ENCODE data around the gene NR1D1.

Gene NR1D1

DNA sequence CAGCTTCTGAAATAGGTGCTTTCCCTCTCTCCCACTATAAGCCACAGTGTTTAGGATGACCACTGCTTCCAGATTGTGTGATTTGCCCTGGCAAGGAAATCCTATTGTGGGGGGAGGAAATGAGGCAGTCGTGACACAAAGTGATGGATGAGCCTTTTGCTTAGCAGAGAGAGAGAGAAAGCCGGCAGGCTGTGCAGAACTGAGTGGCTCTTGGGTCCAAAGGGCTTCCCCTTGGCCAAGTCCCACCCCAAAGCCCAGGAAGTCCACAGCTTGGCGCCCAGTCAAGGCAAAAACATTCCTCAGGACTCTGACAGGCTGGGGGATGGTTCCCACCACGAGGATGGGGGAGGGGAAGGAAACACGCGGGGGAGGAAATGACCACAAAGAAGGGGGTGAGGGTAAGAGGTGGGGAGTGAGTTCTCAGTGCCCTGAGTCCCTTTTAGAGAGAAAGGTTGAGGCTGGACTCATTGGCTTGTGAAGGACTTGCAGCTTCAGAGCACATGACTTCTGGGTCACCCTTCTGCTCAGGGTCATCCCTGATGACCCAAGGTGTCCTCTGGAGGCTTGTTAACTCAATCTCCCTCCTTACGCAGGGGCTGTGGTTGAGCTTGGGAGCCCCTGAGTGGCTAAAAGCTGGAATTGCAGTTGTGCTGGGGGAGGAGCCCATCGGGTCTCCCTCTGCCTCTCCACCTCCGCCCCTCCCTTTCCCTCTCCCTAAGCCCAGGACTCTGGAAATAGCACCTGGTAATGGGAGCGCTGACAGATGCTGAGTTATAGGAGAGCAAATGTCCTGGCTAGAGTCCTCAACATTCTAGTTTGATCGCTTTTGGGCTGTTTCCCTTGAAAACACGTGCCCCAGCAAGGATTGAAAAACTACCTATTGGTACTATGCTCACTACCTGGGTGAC is 11.1 kb upstream of the NR1D1 start:
- FAIRE-seq = no peak

DNA sequence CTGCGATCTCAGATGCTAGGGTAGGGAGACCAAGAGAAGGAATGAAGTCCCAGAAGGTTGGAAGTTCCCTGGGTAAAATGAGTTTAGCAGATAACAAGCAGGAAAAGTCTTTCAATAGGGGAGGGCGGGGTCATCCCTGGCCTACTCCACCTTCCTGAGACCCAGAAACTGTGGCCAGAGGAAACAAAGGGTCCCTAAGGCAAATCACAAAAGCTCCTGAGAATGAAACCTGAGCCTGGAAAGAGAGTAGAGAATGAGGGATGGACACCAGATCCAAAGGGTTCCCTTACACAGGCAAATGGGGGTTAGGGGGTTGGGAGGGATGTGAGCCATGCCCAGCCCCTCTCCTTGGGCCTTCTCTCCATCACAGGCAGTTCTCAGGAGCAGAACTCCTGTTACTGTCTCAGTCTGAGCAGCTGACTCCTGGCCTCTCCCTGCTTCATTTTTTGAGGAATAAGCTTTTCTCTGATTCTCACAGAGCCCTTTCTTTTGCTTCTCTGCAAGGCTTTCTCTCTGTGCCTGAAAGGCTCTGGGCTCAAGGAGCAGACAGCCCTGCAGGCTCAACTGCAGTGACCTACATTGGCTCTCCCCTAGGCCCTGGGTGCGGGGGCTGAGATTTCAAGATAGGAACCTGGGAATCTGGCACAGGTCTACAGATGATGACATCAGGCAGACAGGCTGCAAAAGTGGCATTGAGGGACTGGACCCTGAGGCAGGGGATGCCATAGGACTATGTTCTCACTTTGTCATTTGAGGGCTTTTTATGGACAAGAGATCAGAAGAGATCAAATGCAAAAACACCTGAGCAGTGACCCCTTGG is 9.8 kb upstream of the NR1D1 start:
- FAIRE-seq = no peak

DNA sequence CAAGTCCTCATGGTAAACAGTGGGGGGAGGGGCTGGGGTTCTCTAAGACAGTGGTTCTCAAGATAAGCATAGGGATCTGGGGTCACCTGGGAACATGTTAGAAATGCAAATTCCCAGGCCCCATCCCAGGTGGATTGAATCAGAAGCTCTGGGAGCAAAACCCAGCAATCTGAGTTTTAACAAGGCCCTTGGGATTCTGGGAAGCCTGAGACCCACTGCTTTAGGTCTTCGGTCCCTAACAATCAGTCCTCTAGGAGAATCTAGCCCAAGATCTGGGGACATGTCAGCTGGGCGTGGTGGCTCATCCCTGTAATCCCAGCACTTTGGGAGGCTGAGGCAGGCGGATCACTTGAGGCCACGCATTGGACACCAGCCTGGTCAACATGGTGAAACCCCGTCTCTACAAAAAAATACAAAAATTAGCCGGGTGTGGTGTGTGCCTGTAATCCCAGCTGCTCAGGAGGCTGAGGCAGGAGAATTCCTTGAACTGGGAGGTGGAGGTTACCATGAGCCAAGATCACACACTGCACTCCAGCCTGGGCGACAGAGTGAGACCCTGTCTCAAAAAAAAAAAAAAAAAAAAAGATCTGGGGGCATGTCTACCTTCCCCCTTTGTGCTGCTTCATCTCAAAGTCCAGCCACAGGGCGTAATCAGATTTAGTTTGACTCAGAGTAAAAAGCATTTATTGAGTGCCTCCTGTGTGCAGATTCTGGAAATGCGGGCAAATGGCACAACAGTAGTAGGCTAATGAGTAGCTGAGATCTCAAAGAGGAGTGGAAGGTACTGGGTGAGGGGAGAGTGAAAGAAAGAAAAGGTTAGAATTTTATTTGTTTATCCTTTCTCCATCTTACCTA is 8.8 kb upstream of the NR1D1 start:
- no peak for FAIRE-seq

DNA sequence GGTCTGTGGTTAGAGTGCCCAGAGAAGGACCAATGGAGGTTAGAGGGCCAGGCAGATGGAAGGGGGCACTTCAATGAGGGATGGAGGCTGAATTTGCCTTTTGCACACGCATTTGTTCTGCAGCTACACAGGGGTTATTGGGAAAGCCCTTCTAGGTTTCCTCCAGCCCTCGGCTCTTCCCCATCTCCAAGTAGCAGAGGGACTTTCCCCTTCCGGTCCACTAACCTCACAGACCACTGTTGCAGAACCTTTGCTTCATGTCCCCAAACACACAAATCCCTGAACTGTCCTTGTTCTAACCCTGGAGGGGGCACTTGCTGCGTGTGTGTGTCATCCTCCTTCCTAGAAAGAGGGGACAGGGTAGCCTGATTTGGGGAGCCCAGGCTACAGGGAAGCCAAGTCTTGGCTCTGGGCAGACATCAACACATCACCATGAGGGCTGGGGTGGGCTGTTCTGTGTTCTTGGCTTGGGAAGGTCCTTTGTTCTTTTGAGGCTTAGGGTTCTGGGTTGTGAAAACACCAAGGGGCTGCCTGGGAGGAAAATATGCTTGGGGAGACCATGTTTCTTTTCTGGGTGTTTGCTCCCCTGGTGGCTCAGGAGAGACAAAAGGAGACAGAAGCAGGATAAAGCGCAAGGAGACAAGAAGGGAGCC is 7.3 kb upstream of the NR1D1 start:
- FAIRE-seq = no peak

DNA sequence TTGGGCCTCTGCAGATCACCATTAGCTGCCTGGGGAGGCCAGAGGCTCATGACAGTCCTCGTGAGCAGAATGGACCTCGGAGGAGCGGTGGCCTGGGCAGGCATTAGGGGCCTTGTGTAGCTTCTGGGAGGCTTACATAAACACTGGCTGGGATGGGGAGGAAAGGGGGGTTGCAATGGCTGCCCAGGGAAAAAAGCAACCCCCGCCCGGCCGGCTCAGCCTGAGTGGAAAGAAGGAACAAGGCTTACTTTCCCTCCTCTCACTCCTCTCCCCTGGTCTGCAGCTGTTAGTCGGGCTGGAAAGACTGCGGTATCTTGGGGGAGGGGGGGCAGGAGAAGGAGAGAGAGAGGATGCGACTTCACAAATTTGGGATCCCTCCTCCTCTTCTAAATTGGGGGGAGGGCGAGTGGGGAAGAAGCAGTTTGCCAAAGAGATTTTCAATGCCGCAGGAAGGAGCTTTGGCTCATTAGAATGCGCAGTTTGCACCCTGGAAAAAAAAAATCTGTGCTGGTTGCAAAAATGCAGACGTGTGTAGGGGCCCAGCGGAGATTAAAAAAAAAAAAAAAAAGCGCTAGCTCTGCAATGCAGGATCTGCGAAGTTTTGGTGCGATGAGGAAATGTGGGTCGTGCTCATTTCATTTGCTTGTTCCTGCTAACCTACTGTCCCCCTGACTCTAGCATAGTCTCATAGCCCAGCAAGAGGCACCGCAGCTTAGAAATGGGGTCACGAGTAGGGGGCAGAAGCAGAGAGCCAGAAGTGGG is 6.6 kb upstream of the NR1D1 start:
- no peak for FAIRE-seq

DNA sequence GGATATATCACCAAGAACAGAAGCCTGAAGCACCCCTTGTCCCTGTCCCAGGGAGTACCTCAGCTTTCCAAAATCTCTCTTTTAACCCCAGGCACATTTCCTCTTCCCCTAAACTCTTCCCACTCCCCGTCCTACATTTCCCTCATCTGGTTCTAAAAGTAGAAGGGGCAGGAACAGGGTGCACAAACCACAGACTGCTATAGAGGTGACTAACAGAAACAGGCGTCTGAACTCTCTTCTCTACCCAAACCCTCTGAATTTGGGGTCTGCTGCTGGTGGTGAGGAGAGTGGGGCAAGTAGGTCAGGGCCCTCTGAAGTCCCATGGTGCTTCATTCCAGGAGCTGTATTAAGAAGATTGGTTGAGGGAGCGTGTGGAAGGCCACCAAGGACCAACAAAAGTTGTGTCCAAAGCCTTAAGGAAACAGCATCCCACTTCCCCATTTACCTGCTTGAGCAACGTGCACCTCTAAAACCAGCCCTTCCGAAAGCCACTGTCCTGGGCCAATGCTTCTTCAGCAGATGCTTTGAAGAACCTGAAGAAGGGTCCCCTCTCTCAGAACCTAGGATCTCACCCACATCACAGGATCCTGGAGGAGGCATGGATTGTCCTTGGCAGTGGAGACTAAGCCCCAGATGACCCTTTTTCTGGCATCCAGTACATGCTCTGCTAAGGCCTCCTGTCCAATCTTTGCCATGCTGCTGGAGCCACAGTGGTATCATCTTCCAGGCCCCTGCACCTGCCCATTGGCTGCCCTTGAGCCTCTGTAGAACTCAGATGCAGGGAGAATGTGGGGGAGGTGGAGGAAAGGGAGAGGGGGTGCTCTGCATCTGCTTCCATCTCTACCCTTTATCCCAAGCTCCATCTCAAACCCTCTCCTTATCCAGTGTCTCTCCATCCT is 5.7 kb upstream of the NR1D1 start:
- no peak for FAIRE-seq

DNA sequence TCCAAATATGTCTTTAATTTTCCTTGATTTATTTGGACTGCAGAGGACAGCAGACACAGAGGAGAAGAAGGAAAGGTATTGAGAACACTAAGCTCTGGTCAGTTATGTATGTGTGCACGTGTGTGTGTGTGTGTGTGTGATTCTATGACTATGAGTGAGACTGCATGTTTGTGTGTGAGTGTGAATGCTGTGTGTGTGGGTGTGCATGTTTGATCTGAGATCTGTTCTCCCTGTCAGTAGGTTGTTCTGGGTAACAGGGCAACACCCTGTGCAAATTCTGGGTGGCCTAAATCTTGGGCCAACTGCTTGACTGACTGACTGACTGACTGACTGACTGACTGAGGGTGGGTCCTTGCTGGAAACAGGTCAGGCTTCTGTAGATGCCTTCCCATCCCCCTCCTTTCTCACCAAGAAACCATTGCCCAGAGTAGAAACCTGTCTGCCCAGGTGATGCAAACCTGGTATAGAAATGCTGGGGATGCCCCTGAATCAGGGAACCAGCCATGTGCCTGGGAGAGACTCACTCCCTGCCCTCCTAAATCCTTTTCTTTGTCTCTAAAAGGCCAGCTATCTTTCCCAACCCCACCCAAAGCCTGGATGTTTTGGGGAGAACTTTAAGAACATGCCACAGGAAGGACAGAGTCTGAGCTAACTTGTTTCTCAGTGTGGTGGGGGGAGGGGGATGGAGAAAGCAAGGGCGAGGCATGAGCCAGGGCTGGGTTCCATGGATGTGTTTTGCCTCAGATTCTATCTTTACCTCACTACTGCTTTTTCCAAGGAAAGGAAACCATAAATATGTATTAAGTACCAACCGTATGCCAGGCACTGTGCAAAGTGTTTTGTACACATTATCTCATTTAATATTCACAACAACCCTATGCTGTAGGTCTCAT is 4.5 kb upstream of the NR1D1 start:
- FAIRE-seq = no peak

DNA sequence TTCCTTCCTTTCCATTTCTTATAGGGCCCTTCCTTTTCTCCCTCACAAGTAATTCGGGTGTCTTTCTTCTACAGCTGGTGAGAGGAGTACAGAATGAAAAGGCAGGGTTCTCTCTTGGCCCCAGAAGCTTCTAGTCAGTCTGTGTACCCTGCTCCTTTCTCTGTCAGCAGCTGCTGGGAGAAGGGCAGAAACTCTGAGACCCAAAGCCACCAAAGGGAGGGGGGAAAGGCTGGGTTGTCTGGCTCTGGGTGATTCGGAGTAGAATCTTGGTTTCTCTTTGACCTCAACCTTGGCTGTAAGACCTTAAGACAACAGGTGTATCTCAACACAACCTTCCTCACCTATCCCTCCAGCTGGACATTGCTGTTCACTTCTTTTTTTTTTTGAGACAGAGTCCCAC is 3.3 kb upstream of the NR1D1 start:
- FAIRE-seq = no peak

DNA sequence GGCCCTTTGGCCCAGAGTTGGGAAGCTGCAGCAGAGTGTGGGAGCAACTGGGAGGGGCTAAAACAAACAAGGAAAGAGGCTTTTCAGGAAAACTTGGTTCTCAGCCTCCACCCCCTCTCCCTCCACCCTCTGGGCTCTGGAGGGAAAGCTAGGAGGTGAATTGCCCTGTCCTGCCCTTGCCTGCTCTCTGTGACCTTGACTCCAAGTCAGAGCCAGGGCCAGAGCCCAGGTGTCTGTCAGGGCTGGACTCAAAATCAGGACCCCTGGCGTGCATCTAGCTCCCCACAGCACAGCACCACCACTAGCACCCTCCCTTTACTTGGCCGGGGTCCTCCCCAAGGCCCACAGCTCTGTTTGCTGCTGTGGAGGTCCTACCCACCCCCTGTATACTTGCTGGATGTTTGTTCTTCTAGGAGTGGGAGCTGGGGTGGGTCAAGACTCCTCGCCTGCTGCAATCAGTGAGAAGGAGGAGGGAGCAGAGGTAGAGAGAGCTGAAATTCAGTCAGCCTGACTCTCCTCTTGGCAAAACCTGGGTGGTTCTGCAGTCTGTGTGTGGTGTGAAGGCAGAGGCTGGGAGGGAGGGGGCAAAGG is 2.8 kb upstream of the NR1D1 start:
- FAIRE-seq = no peak

DNA sequence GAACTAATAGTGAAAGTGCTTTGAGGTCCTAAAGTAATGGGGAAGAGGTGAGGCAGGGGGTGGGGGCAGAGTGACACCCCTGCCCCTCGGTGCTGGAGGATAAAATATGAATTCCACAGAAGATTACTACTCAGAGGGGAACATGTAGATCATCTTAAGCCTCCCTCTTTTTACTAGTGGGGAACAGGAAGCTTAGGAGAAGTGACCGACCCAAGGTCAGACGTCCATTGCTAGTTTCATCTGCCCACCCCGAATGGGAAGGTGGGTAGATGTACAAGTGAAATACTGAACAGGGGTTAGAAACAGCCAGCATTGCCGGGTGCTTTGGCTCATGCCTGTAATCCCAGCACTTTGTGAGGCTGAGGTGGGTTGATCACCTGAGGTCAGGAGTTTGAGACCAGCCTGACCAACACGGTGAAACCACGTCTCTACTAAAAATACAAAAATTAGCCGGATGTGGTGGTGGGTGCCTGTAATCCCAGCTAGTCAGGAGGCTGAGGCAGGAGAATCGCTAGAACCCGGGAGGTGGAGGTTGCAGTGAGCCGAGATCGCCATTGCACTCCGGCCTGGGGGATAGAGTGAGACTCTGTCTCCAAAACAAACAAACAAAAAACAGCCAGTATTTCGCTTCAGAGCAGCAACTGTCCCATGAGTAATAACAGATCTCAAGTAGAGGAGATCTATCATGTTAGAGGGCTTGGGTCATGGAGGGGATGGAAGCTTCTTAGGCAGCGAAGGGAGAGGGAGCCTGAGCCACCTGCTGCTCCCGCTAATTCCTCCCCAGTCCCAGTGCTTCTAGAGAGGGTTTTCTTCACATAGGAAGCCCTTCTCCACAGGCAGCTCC is 1.2 kb upstream of the NR1D1 start:
- no peak for FAIRE-seq

DNA sequence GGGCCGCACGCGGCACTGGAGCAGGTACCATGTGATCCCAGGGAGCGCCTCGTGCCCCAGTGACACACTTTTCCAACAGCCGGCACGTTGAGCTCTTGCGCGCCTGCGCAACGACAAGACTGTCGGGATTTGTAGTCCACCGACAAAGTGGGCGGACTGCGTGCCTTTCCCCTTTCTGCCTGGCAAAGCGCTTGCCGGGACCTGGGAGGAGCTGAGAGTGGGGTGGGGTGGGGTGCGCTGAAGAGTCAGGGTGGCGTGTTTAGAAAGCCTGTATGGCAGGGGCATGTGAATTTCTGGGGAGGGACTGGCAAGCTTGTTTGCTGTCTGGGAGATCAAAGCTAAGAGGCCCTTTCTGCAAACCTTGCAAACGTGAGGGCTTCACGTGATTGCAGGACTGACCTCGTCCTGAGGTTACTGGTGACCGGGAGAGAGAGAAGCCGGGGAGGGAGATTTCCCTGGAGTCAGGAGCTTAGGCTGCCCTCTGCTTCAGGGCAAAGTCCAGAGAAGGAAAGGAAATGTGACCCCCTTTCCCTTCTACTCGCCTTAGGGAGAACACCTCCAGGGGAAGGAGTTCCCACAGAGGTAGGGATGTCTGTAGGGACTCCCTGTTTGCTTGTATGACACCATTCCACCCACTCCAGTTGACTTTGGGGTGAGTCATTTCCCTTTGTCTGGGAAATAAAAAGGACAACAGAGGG is 429 bp upstream of the NR1D1 start:
- peak; percentile 83 for FAIRE-seq

DNA sequence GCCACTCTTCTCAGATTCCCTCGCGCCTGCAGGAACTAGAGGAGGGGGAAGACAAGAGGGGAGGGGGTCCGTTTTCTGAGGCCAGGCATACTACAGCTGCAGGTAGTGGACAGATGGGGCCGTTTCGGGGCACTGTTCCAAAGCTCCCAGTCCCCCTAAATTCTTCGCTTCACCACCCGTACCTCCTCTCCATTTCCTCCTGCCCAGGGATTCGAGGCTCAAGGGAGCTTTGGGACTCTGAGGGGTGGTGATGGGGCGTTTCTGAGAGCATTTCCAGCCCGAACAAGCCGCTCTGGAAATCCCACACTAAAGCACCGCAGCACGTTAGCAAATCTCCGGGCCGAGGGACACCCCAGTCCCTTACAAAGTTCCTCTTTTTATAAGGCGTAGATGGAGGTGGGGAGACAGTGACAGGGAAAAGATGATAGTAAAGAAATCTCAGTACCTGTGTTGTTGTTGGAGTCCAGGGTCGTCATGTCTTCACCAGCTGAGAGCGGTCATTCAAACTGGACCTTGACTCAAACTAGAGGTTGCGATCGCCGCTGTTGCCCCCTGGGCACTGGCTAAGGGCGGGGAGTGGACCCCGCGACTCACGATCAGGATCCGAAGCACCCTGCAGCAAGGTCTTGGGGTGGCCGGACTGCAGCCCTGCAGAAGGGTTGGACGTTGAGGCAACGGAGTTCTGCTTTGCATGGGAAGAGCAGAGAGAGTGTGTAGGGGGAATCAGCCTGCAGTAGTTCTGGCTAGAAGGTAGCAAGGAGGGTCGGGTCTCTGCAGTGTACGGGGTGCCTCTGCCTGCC is 570 bp downstream of the NR1D1 start:
- FAIRE-seq = no peak

DNA sequence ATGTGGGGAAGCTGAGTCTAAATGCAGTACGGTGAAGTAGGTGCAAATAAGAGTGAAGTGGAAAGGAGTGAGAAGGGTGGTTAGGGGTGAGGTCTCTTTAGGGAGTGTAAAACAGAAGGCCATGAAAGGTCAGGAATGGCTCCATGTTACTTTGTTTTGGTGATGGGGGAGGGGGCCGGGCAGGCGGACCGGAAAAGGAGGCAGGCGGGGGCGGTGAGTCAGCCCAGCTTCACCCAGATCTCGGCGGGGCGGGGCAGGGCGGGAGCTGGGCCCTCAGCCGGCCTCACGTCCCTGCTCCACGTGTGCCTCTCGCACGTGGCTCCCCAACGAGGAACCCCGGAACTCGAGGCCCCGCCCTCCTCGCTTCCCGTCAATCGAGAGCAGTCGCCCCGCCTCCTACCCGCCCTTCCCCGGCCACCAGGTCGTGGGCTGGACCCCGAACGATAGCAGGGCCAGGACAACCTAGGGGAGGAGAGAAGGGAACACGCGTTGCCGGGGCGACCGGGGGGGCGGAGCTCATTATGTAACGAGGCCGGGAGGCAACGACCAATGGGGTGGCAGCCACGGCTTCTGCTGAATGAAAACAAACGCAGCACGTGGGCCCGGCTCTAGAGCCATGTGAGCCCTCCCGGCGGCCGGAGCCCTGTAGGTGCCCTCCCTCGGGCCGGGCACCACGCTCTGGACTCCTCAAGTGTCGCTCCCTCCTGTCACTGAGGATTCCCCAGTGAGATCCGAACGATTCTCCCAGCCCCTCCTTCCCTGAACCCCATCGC is 1.4 kb downstream of the NR1D1 start:
- FAIRE-seq = peak; percentile 78

DNA sequence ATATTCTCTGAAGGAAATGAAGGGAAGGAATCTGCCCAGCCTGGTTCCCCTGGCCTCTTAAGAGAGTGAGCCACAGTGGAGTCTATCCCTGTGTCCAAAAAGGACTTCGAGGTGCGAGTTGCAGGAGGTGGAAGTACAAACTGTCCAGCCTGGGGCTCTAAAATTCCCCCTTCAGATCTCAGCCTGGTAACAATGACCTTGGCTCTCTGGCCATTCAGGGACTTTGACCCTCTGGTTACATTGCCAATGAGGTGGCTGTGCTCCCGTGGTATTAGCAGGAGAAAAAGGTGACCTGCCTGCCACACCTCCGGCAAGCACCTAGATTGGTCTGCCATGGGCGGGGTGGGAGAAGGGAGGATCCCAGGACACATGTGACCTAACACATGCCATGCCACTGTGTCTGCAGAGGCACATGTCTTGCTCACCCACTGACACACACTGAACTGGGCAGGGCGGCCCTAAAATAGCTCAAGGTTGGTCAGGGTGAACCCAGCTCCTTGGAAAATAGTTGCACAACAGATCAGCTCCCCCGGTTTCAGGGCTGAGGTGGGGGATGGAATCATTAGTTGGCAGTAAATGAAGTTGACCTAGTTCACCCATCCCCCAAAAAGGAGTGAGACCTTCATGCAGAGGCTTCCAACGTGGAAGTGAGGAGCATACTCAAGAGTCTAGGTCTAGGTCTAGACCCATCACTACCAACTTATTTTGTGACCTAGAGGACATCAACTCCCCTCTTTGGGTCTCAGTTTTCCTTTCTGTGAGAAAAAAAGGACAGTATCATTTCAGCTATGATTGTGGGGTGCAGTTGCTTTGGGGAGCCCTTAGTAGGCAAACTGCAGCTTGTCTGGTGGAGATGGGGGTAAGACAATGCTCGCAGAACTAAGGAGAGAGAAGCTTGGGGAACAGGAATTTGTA is 2.2 kb downstream of the NR1D1 start:
- FAIRE-seq = no peak

DNA sequence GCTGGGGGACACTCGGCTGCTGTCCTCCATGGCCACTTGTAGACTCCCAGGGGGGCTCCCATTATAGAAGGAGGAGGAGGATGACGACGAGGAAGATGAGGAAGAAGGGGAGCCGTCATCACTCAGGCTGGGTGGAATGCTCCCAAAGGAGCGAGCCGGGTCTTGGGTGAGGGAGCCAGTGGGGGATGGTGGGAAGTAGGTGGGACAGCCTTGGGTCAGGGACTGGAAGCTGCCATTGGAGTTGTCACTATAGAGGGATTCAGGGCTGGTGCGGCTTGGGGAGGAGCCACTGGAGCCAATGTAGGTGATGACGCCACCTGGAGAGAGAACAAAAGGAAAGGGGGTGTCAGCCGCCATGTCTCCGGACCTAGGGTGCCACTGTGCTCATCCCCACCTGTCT is 3.3 kb downstream of the NR1D1 start:
- no peak for FAIRE-seq

Data from A204.1 (cell line).